ENCODE data around the gene SMR3A.

DNA sequence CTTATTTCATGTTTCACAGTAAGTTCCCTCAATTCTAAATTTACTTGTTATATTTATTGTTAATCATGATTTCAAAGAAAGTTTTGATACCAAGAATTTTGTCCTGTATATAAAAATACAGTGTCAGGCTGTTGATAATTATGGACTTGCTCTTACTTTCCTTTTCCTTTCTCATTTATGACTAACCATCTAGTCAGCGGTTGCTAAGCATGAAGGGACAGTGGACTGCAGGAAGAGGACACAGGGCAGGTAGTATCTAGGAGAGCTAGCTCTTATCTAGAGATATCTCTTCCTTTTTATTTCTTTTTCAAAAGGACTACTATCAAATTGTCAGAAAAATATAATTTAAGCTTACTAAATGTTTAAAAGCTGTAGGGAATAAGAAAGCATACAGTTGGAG, 38.8 kb downstream of the SMR3A start:
- TF ChIP-seq, protein P1, sequence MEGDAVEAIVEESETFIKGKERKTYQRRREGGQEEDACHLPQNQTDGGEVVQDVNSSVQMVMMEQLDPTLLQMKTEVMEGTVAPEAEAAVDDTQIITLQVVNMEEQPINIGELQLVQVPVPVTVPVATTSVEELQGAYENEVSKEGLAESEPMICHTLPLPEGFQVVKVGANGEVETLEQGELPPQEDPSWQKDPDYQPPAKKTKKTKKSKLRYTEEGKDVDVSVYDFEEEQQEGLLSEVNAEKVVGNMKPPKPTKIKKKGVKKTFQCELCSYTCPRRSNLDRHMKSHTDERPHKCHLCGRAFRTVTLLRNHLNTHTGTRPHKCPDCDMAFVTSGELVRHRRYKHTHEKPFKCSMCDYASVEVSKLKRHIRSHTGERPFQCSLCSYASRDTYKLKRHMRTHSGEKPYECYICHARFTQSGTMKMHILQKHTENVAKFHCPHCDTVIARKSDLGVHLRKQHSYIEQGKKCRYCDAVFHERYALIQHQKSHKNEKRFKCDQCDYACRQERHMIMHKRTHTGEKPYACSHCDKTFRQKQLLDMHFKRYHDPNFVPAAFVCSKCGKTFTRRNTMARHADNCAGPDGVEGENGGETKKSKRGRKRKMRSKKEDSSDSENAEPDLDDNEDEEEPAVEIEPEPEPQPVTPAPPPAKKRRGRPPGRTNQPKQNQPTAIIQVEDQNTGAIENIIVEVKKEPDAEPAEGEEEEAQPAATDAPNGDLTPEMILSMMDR (IDR thresholded peaks at IDR 0.05): no peak
- no peak for TF ChIP-seq ZFX (IDR thresholded peaks at IDR 0.05; ENCODE audit: borderline replicate concordance)
